BJ (cell line): ENCODE results near the gene RAD51B. TPM values are rescaled to one million over a fixed set of nuclear protein-coding genes. Genes with fewer than 3 reads are reported as not detected.

Experiments used
- CTCF ChIA-PET: fragments of 350-600 bp; formaldehyde crosslinking; extraction: SDS; loops from one replicate; lab custom pipeline; 2021; ENCODE audit warnings: antibody characterized with exemption, inconsistent platforms; lab: Yijun Ruan, JAX
- POLR2A ChIA-PET: fragments of 300-600 bp; sonication (Branson Sonifier 250); formaldehyde crosslinking; extraction: SDS; loops from one replicate; lab custom pipeline; 2021; ENCODE audit warnings: antibody characterized with exemption; lab: Charles Lee
- DNase-seq: peaks from one replicate; pipeline ENCODE4 v3.0.0-alpha.2; 2011; ENCODE audit warnings: low read depth
- H3K27me3 ChIP-seq: 2 replicates; pipeline ENCODE4 v1.6.0; 2011; ENCODE audit warnings: low read length; ENCODE audit not compliant: control insufficient read depth, insufficient read depth
- H3K36me3 ChIP-seq: 2 replicates; pipeline ENCODE4 v1.5.1; 2011; ENCODE audit warnings: low read length; ENCODE audit not compliant: control insufficient read depth, insufficient read depth
- H3K4me3 ChIP-seq: 2 replicates; pipeline ENCODE4 v1.5.1; 2011; ENCODE audit warnings: low read depth, mild to moderate bottlenecking, control low read depth, low read length
- CTCF ChIP-seq: IDR thresholded peaks from 2 replicates; pipeline ENCODE4 v1.5.1; 2011; ENCODE audit warnings: low read depth, mild to moderate bottlenecking, control low read depth, inconsistent platforms, low read length, moderate library complexity; ENCODE audit not compliant: insufficient read depth
- polyA plus RNA-seq: library from polyadenylated mRNA; depleted of rRNA; stranded (reverse); fragments of >200 nt; gene quantifications from 2 replicates; pipeline ENCODE4 v1.2.3, GENCODE V29; 2011

Gene RAD51B
- polyA plus RNA-seq, 1 experiment = 5.6 TPM

GRCh38 chr14:68564826-68565759 is 745.5 kb downstream of the RAD51B start:
- POLR2A ChIA-PET = interaction anchor here (0.6 kb wide), 1 partner anchor 223 kb away, joined by 5 read pairs; no protein-coding TSS in a partner anchor
- CTCF ChIA-PET = interaction anchor here (0.8 to 1.5 kb wide), 4 partner anchors 9 to 316 kb away, joined by 3 to 5 read pairs (median 3); no protein-coding TSS in a partner anchor
- no peak for TF ChIP-seq CTCF
- no peak for DNase-seq
- no peaks in the 10 kb centered on the region; the same call in 1 of the 2 replicates for H3K36me3 ChIP-seq
- H3K4me3 ChIP-seq = no peak overlapping the region
- H3K27me3 ChIP-seq = no peaks in the 10 kb centered on the region

GRCh38 chr14:68566075-68566474 is 746.5 kb downstream of the RAD51B start:
- TF ChIP-seq CTCF = no peak
- ChIA-PET POLR2A (interaction anchor here (0.6 kb wide), 1 partner anchor 222 kb away, joined by 5 read pairs; no protein-coding TSS in a partner anchor), CTCF (interaction anchor here (0.6 to 1.5 kb wide), 5 partner anchors 8 to 21 kb away, joined by 3 to 5 read pairs (median 3); no protein-coding TSS in a partner anchor)
- H3K4me3 ChIP-seq = no peak overlapping the region
- no peaks in the 10 kb centered on the region; the same call in 1 of the 2 replicates for H3K36me3 ChIP-seq
- no peak for DNase-seq
- no peaks in the 10 kb centered on the region for H3K27me3 ChIP-seq

GRCh38 chr14:68568907-68569897 is 749.6 kb downstream of the RAD51B start:
- Histone ChIP-seq H3K4me3 (no peak overlapping the region), H3K27me3 (no peaks in the 10 kb centered on the region), H3K36me3 (no peaks in the 10 kb centered on the region; the same call in 1 of the 2 replicates)
- POLR2A ChIA-PET = no interaction called here
- no peak for DNase-seq
- no peak for TF ChIP-seq CTCF
- CTCF ChIA-PET = interaction anchor here (0.5 kb wide), 1 partner anchor 412 kb away, joined by 4 read pairs; no protein-coding TSS in a partner anchor

GRCh38 chr14:68569970-68570409 is 750.4 kb downstream of the RAD51B start:
- DNase-seq = no peak
- CTCF ChIA-PET = no interaction called here

More at GRCh38 chr14:68569970-68570409, 750.4 kb downstream of the RAD51B start:
- Histone ChIP-seq H3K27me3 (no peaks in the 10 kb centered on the region), H3K4me3 (no peak overlapping the region), H3K36me3 (no peaks in the 10 kb centered on the region; the same call in 1 of the 2 replicates)
- TF ChIP-seq CTCF = no peak
- POLR2A ChIA-PET = no interaction called here
